COLO829 (cell line): ENCODE results near the gene SPINT2.

ENCODE experiments used
- DNase-seq: peaks from one replicate; pipeline ENCODE4 v3.0.0; 2012; ENCODE audit warnings: low spot score

SPINT2 gene

GRCh38 chr19:38267761-38268483, 3.5 kb downstream of the SPINT2 start:
- no peak for DNase-seq

- DNase-seq, result no peak
Observed at GRCh38 chr19:38268539-38268938, 4.2 kb downstream of the SPINT2 start.

- no peak for DNase-seq
Observed at GRCh38 chr19:38270587-38271167, 6.3 kb downstream of the SPINT2 start.

- no peak for DNase-seq
Observed at GRCh38 chr19:38273499-38273898, 9.1 kb downstream of the SPINT2 start.

GRCh38 chr19:38274739-38275138, 10.4 kb downstream of the SPINT2 start:
- no peak for DNase-seq

GRCh38 chr19:38276942-38277517, 12.7 kb downstream of the SPINT2 start:
- no peak for DNase-seq

GRCh38 chr19:38277549-38277948, 13.2 kb downstream of the SPINT2 start:
- DNase-seq, result no peak

GRCh38 chr19:38277969-38278680, 13.8 kb downstream of the SPINT2 start:
- DNase-seq, result no peak

GRCh38 chr19:38278751-38279150, 14.4 kb downstream of the SPINT2 start:
- DNase-seq, result peak; percentile 46

GRCh38 chr19:38280030-38280921, 15.9 kb downstream of the SPINT2 start:
- DNase-seq, result no peak

GRCh38 chr19:38281811-38282566, 17.6 kb downstream of the SPINT2 start:
- DNase-seq, result no peak

GRCh38 chr19:38283271-38283670, 18.9 kb downstream of the SPINT2 start:
- no peak for DNase-seq

- DNase-seq, result no peak
Observed at GRCh38 chr19:38284422-38284821, 20.0 kb downstream of the SPINT2 start.

GRCh38 chr19:38285567-38285966, 21.2 kb downstream of the SPINT2 start:
- no peak for DNase-seq

GRCh38 chr19:38287604-38288003, 23.2 kb downstream of the SPINT2 start:
- no peak for DNase-seq

- no peak for DNase-seq
Observed at GRCh38 chr19:38288123-38288855, 23.9 kb downstream of the SPINT2 start.

GRCh38 chr19:38289955-38290354, 25.6 kb downstream of the SPINT2 start:
- no peak for DNase-seq

- DNase-seq, result no peak
Observed at GRCh38 chr19:38290631-38291147, 26.3 kb downstream of the SPINT2 start.

GRCh38 chr19:38291855-38292254, 27.5 kb downstream of the SPINT2 start:
- no peak for DNase-seq

GRCh38 chr19:38293281-38293680, 28.9 kb downstream of the SPINT2 start:
- DNase-seq, result no peak
